NCI-H187 (cell line): ENCODE results near the gene TSACC.
A peak's percentile ranks its signal among the peaks of the same experiment; 100 is the strongest.
"Not testable (repeated sequence)": the region's sequence is repeated elsewhere in the genome, so short reads cannot be mapped to it uniquely, and the experiment has no call there.

Experiments used
- DNase-seq, 2 experiments: peaks; one replicate each; lab custom pipeline; 2025; lab: John Stamatoyannopoulos, UW

Gene TSACC

DNA sequence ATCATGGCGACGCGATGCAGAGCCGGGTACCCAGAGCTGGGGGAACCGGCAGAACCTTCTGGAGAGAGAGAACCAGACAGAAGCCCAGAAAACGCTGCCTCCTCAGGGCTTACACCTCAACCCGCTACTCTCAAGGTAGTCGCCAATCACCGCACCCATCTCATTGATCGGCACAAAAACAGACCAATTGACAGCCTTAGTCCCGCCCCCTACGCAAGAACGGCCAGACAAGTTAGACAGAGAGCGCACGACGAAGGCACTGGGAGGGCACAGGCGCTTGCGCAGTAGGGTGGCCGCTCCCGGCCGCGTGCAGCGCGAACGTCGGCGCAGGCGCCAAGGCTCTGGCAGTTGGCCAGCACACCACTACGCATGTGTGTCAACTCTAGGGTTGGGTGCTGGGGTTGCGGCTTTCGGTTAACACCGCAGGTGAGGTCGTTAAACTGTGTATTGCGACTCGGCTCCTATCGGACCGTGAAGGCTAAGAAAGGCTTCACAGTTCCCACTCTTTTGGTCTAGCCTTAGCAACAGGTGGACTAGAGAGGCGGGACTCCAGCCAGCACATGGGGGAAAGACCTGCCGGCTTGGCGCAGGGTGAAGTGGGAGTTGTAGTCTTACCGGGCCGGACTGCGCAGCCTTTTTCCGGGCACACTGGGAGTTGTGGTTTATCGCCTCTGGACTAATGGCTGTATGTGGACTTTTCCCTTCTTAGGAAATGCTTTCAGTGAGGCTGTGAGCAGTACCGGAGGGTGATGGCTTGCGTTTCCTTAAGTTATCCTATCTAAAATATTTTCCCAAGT, at the start of gene TSACC, which contains the start of gene CCT3:
TSACC (plus strand) TSS at position 347 of the 797 bp plus-strand sequence. CDS start 1,232 bp downstream, outside the sequence.
CCT3 (minus strand) TSS at position 113 of the 797 bp plus-strand sequence; CDS start at position 5, 108 bp downstream.
- DNase-seq = peak; percentile 100

DNA sequence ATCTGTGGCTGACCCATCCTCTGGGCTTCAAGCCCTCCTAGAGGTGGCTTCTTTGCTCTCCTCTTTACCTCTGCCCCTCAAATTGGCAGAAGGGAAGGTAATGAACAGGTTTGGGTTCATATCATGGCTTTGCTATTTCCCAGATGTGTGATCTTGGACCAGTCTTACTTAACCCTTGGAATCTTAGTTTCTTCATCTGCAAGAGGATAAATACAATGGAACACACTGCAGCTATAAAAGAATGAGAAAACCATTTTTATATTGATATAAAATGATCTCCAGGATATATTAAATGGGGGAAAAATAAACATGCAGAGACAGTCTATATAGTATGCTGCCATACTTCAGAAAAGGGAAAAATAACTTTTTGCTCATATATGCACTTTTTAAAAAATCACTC, 48.5 kb upstream of the TSACC start:
- no peak for DNase-seq

DNA sequence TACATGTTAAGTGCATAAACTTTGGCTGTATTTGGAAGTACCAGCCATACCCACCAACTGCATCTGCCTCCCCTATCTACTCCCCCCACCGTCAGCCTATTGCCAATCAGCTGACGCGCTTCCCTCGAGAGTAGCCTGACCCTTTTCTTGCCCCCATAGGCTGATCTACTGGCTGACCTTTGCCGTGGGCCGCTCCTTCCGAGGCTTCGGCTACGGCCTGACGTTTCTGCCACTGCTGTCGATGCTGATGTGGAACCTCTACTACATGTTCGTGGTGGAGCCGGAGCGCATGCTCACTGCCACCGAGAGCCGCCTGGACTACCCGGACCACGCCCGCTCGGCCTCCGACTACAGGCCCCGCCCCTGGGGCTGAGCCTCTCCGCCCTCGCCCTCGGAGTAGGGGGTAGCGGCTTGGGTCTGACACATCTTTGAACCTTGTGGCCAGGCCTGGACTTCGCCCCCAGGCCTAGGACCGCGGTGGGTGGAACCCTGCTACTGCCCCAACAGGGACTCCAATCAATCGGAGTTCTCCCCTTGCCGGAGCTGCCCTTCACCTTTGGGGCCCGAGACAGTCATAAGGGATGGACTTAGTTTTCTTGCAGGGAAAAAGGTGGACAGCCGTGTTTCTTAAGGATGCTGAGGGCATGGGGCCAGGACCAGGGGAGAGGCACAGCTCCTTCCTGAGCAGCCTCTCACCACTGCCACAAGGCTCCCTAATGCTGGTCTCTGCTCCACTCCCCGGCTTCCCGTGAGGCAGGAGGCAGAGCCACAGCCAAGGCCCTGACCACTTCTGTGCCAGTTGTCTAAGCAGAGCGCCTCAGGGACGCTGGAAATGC, 46.9 kb upstream of the TSACC start:
- DNase-seq = peak; percentile 41 to 76

DNA sequence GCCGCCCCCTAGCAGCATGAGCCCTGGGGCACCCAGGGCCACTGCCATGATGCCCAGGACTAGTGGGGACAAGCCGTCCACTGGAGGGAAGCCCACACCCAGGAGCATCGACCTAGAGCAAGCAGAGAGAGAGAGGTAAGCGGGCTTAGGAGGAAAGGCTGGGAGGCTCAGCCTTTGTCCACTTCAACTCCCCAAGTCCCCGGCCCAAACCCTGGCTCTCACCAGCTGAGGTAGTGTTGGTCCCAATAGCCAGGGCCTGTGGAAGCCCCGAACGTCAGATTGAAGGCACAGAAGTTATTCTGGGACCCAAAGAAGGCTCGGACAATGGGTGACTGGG, 45.3 kb upstream of the TSACC start:
- no peak for DNase-seq

DNA sequence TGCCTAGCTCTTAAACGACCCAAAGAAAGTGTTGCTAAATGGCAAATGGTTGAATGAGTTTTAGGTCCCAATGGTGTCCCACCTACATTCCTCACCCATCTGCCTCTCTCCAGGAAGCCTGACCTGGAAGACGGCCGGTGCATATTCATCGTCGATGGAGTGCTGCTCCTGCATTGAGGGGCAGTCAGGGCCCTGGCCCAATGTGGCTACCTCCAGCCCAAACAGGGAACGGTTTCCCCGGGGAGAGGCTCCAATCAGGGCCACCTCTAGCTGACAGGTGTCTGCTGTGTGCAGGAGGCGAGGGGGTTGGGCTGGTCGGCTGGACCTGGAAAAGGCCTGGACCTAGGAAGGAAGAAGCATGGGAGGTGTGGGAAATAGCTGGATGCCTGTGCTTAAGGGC, 44.4 kb upstream of the TSACC start:
- no peak for DNase-seq

DNA sequence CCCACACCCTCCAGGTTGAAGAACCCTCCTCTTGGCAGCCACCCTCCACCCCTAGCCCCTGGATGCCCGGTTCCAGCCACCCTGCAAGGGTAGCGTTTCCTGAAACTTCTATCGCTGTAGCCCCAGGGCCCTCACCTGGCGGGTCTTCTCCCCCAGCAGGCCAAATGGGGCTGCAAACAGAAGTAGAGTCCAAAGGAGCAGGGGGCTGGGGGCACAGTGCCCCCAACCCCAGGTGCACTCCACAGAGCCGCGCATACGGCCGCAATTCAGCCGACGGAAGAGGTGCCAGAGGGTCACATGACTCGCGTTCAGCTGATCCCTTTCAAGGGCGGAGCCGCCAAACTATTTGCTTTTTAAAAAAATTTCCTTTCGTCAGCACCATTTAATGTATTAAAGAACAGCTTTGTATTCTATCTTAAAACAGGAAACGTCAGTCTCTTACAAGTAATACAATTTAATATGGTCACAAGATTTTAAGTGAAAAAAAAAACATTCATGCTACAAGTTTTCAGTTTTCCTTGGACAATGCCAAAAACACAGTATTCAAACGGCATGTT, 42.9 kb upstream of the TSACC start, which contains the start of gene GLMP:
GLMP (minus strand) TSS at position 289 of the 557 bp plus-strand sequence; CDS start at position 255, 34 bp downstream.
- DNase-seq = peak; percentile 60 to 71

DNA sequence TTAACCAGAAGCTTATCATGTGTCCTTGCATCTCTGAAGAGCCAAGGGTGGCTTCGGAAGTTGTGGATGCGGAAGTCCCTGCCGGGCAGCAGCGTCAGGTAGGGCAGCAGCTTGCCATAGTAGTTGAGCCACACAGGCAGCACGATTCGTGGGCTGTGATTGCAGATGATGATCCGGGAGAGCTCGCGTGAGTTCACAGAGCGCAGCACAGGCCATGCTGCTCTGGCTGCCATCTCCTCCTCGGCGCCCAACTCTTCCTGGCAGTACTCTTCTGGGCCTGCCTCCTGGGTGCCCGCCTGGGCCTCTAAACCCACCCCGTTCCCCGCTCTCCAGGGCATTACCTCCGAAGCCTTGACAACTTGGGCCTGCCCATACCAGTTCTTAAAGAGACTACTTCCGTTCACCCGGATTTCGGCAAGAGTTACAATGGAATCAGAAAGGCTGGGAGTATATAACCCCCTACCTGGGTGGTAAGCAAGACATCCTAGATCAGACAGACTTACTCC, 39.4 kb upstream of the TSACC start, which contains the start of gene VHLL:
VHLL (minus strand) TSS at position 456 of the 506 bp plus-strand sequence; CDS start at position 338, 118 bp downstream.
- no peak for DNase-seq

DNA sequence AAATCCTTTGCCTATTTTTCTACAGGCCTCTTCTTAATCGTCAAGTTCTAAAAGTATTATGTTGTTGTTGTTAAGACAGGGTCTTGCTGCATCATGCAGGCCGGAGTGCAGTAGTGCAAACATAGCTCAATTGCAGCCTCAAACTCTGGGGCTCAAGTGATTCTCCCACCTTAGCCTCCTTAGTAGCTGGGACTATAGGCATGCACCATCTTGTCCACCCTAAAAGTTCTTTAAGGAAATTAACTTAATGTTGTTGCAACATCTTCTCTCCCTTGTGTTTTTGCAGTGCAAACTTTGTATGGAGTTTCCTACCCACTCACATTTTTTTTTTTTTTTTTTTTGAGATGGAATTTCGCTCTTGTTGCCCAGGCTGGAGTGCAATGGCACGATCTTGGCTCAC, 35.1 kb upstream of the TSACC start:
- no peak for DNase-seq

DNA sequence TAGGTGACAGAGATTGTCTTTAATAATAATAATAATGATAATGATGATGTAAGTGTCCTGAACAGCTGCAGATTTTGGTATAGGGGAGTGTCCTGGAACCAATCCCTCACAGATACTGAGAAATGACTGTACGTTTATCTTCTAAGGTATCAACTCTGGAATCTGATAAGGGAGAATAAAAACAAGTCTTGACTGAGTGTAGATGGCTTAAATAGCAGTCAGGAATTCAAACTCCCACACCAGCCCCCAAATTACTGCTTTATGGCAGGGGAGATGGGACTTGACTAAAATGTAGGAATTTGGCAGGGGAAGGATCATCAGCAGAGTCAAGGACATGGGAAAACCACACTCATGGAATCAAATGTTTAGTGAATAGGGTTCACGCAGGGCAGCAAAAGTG, 33.1 kb upstream of the TSACC start:
- no peak for DNase-seq

DNA sequence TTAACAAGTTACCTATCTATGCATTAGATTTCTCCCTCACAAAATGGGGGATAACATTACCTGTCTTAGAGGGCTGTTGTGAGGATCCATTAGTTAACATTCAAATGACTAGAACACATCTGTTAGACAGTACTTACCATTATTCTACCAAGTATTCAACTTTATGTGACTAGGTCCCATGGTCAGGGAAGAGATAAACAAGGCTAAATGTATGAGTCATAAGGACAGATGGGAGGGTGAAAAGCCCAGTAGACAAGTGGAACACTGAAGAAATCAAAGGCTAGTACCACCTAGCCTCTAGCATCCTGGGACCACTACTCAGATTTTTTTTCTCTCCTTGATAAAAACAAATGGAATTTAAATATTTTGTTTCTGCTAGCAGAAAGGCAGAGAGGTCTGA, 30.2 kb upstream of the TSACC start:
- no peak for DNase-seq

DNA sequence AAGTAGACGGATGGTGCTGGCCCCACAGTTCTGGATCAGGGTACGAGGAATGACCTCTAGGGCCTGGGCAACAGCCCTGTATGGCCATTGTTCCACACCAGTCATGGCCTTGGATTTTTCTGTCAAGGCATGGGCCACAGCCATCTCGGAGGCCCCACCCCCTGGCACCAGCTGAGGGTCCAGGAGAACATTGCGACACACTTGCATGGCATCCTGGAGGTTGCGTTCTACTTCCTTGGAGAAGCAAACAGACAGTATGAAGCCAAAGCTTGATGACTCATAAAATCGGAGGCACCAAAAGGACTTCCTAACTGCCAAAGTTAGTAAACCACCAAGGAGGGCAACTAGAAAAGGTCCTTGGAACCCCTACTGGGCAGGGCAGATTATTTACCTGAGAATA, 27.4 kb upstream of the TSACC start:
- no peak for DNase-seq

DNA sequence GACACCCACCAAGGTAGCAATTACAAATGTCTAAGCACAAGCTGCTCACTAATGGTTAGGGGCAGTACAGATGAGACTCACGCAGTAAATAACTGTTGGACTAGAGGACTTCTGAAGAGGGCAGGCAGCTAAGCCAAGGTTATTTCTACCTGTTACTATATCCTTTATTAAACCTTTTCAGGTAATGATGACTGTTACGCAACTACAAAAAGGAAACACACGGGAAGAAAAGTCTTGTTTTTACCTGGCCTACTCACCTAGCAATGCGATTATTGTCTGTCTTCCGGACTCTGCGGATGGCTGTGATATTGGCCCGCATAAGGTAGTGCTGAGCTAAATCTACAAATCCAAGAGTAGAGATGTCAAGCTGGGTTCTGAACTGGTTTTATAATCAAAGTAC, 21.4 kb upstream of the TSACC start:
- DNase-seq = no peak

DNA sequence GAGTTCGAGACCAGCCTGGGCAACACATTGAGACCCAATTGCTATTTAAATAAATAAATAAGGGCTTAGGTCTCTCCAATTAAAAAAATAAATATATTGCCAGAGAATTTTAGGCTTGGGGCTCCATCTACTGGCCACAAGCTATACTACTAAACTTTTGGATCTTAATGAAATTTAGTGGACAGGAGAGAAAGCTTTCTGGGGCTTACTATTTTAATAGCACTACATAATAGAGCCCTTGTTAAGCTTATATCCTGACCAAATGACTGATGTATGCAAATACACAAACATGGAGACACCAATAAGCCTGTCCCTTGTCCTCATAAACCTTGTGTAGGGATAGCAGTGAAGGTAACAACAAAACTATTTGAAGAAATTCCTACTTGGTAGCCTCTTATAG, 18.7 kb upstream of the TSACC start:
- DNase-seq = no peak

DNA sequence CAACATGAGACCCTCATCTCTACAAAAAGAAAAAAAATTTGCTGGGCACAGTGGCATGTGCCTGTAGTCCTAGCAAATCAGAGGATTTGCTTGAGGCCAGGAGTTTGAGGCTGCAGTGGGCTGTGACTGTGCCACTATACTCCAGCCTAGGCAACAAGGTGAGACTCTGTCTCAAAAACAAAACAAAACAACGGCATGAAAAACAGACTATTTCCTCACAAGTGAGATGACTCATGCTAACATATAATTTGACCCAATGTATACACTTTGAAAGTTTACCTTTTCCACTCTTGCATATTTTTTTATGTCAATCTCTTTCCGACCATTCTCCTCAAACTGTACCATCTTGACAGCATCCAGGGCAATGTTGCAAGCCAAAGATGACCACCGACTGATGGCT, 17.8 kb upstream of the TSACC start:
- no peak for DNase-seq

DNA sequence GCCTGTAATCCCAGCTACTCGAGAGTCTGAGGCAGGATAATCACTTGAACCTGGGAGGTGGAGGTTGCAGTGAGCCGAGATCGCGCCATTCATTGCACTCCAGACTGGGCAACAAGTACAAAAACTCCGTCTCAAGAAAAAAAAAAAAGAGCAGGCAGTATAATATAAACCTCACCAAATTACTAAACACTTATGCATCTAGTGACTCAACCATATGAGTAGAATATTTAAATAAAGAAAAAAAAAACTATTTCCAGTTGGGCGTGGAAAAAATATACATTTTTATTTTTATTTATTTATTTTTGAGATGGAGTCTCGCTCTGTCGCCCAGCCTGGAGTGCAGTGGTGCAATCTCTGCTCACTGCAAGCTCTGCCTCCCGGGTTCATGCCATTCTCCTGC, 15.1 kb upstream of the TSACC start:
- not testable (repeated sequence) for DNase-seq

DNA sequence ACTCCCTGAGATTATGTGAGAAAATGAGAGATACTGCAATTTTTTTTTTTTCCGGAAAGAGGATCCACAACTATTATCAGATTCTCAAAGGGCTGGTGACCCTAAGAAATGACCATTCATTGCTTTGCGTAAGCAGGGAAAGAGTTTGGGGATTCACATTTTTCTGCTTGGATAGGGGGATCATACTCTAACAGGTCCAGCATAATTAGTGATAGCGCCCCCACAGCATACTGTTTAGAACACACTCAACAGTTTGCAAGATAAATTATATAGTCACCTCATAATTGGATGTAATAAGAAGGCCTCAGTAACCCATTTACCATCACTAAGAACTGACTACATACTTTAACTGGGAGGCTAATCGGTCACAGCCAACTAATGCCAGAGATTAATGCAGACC, 2.1 kb upstream of the TSACC start:
- no peak for DNase-seq

DNA sequence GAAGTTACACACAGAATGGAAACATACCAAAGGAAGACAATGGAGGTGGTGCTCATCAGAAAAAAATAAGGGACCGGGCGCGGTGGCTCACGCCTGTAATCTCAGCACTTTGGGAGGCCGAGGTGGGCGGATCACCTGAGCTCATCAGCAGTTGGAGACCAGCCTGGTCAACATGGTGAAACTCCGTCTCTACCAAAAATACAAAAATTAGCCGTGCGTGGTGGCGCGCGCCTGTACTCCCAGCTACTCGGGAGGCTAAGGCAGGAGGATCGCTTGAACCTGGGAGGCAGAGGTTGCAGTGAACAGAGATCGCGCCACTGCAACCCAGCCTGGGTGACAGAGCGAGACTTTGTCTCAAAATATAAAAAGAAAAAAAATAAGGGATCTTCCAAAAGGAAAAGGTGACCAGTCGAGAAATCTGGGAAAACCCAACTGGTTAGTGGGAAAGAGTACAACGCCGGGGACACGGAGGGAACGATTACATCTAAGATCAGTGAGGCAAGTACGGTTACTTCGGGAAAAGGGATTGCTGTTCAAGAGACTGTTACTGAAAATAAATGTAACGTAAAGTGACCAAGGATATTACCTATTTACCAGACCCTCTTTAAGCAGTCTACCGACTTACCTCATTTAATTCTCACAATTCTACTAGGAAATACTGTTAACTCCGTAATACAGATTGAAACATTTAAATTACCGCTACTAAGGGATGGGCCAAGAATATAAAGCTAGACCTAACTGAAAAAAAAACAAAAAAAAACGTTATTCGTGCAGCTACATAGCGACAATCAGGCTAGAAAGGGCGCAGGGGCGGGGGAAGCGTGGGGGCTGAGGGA, 1.1 kb upstream of the TSACC start:
- DNase-seq = no peak

DNA sequence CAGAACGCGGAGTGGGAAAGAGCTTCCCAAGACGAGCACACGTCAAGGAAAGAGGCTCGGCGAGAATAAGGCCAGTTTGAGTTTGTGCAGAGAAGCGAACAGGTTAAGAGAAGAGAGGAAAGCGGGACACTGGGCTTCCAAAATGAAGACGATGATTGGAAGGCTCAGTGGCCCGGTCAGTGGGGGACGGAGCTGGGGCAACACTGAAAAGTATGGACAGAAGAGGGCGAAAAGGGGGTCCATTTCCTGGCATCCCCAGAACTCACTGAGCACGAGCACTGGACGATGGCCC, 492 bp upstream of the TSACC start:
- no peak for DNase-seq

DNA sequence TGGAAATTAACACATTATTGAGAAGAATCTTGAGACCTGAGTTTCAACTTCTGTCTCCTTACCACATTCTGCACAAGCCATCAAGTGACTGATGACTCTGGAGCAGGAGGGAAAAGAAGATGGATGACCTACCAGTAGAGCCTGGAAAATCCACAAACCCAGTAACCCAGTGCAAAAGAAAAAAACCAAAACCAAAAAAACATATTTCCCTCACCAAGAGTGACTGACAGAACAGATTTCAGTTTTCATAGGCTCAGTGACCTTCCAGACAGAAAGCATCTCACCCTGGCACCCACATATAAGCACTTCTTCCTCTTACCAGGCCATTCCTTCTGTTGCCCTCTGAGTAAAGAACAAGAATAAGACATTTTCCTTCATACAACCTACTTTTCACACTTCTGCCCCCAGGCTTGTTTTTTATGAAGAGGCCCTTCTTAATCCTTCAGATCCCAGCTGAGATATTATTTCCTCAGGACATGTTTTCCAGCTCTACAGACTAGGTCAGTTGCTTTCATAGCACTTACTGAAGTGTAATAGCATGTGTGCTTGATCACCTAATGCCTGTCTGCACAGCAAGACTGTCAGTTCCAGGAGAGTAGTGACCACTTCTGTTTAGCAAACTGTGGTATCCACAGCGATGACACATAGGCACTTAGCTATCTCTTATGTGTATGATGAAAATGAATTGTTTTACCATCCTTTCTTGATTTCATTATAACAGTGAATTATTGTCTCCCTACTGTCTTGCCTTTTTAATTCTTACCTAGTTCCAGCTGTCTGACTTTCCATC, 4.0 kb downstream of the TSACC start:
- no peak for DNase-seq

DNA sequence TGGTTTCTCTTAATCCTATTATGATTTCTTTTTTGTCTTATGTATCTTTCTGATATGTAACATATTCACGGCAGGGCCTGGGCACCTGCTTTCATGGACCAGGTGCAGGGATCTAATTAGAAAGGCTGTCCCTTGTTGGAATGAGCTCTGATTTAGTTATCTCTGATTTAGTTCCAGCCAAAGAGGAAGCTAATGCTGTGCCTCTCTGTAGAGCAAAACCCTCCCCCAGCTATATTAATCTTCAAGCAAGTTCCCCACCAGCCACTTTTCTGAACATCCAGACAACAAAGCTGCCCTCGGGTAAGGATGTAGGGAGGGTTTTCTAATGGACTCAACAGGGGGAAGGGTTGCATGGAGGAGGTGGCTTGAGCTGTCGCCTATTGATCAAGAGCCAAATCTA, 6.1 kb downstream of the TSACC start:
- no peak for DNase-seq

DNA sequence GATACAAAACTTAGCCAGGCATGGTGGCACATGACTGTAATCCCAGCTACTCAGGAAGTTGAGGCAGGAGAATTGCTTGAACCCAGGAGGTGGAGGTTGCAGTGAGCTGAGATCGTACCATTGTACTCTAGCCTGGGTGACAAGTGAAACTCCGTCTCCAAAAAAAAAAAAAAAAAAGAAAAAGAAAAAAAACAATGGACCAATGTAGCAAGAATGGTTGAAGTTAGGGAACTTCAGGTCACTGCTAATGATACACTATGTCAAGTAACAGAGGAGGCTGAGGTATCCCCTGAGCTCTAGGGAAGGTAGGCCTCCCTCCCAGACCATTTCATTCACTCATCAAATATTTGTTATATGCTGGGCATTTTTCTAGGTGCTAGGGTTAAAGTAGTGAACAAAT, 7.7 kb downstream of the TSACC start:
- DNase-seq = not testable (repeated sequence)
